Spleen (tissue), 7 donors: ENCODE measurements around the gene EWSR1.

ENCODE experiments used
- POLR2A ChIP-seq, 3 donors: fragments of 450-650 bp; IDR thresholded peaks; one replicate each; pipeline ENCODE4 v1.5.1; 2017; ENCODE audit warnings: antibody characterized with exemption in 3 of 3, mild to moderate bottlenecking in 1 of 3
- POLR2AphosphoS5 ChIP-seq, 3 donors: sonication (generic); formaldehyde crosslinking; IDR thresholded peaks; one replicate each; pipeline ENCODE4 v1.5.1; 2017; ENCODE audit warnings: antibody characterized with exemption in 3 of 3
- TF ChIP-seq, protein P1 (sequence below), 11 experiments: fragments of 200-600 bp in 7 of 11; fragments of 450-650 bp in 4 of 11; sonication (generic) in 4 of 11; IDR thresholded peaks in 8 of 11; conservative IDR thresholded peaks in 3 of 11; 1 replicate in 7 of 11; 2 replicates in 4 of 11; pipeline versions ENCODE4 v1.4.0 to v1.8.0; 2016 to 2021; ENCODE audit warnings: antibody characterized with exemption in 11 of 11, inconsistent platforms in 4 of 11, mild to moderate bottlenecking in 1 of 11
- donor health status: DM: no; HTN: no; CAD: no; lungs with moderate emphysema.
- donor health status: DM: no; HTN: no; CAD: no.
- donor health status: DM: no; HTN: no; CAD: no.

DNA sequence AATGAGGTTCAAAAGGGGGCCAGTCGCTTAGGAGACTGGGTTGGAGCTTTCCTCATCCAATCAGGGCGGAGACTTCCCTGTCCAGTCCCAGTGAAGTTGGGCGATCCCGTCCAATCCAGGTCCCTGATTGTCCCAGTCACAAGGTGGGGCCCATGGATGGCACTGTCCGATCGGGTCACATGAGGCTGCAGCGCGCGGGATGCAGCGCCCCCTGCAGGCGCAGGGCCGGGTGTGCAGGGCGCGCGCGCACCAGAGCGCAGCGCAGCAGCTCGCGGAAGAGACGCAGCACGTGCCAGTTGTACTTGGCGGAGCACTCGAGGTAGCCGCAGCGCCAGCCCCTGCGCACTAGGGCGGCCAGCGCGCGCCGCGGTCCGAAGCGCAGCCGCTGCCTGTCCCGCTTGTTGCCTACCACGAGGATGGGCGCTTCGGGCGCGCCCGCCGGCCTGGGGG is 45.1 kb downstream of the EWSR1 start:
- peak; percentile 30 to 77 (median 75) for TF ChIP-seq POLR2AphosphoS5 (IDR thresholded peaks at IDR 0.05)
- no peak for TF ChIP-seq POLR2A (IDR thresholded peaks at IDR 0.05)
- TF ChIP-seq, protein P1, sequence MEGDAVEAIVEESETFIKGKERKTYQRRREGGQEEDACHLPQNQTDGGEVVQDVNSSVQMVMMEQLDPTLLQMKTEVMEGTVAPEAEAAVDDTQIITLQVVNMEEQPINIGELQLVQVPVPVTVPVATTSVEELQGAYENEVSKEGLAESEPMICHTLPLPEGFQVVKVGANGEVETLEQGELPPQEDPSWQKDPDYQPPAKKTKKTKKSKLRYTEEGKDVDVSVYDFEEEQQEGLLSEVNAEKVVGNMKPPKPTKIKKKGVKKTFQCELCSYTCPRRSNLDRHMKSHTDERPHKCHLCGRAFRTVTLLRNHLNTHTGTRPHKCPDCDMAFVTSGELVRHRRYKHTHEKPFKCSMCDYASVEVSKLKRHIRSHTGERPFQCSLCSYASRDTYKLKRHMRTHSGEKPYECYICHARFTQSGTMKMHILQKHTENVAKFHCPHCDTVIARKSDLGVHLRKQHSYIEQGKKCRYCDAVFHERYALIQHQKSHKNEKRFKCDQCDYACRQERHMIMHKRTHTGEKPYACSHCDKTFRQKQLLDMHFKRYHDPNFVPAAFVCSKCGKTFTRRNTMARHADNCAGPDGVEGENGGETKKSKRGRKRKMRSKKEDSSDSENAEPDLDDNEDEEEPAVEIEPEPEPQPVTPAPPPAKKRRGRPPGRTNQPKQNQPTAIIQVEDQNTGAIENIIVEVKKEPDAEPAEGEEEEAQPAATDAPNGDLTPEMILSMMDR (IDR thresholded peaks at IDR 0.05 in 8 of 11, conservative IDR thresholded peaks at IDR 0.05 in 3 of 11): peak in 9 of 11 experiments; percentile 19 to 75 (median 58)
